CD4-positive, alpha-beta T cell treated with Interleukin-1 beta for 1 hour (primary cell): ENCODE data around the gene ZNF672.
"Not testable (repeated sequence)": the region's sequence is repeated elsewhere in the genome, so short reads cannot be mapped to it uniquely, and the experiment has no call there.

Experiments
- DNase-seq, 2 donors: peaks; one replicate each; pipeline ENCODE4 v3.0.0-alpha.2; 2020 to 2022

Gene ZNF672

DNA sequence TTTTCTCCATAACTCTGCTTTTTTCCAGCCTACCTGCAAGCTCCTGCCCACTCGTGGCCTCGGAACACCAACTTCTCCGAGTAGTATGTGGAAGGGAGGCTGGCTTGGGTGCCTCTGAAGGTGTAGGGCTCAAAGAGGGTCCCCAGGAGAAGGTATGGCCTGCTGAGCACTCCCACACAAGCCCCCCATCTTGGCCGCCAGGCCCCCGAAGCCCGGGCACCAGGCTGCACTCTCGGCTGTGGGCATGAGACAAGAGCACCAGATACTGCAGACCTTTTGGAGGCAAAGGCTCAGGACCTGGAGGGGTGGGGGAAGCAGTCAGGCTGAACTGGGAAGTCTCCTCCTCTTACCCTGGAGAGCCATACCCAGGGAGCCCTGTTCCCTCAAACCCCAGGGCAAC, 19.2 kb downstream of the ZNF672 start:
- DNase-seq = no peak

DNA sequence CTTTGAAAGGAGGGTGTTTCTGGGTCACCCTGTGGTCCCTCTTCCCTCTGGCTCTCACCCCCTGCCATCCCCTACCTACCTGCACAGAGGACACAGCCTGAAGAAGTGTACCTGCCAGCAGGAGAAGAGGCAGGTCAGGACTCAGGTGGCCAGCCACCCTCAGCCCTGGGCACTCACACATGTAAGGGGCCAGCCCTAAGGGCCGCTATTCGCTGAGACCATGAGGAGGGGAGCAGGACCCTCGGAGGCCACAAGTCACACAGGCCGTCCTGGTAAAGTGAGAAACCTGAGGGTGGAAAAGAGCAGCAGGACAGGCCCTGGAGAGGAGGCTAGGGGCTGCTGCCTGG, 19.7 kb downstream of the ZNF672 start:
- DNase-seq = no peak

DNA sequence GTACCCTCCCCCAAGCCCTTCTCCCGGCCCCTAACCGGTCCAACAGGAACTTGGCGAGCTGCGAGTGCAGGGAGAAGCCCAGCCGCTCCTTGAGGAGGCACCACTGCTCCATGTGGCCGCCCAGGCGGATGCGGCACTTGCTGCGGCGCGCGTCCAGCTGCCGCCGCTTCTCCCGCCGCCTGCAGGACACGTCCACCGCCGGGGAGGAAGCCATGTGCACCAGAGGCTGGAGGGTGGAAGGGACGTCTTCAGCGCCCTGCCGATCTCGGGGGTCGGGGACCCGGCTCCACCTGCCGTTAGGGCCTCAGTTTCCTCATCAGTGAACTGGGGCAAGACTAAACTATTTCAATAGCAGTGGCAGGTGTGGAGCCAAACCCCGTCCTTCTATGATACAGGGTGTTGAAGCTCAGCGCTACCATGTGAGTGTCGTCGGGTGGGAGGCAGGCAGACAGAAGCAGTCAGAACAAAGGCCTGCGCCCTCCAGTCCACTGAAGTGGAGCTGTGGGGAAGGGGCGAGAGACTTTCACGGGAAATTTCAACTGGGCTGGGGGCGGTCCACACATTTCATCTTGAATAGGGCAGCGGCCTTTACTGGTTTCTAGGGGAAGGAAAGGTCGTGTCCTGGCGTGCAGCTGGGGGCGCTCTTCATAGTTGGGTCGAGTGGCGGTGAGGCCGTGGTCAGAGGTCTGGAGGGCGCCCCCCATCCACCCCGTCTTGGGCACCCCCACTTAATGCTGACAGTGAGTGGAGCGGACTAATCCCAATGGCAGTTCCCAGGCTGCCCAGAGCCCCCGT, 20.3 kb downstream of the ZNF672 start:
- DNase-seq = peak; percentile 21 to 33

DNA sequence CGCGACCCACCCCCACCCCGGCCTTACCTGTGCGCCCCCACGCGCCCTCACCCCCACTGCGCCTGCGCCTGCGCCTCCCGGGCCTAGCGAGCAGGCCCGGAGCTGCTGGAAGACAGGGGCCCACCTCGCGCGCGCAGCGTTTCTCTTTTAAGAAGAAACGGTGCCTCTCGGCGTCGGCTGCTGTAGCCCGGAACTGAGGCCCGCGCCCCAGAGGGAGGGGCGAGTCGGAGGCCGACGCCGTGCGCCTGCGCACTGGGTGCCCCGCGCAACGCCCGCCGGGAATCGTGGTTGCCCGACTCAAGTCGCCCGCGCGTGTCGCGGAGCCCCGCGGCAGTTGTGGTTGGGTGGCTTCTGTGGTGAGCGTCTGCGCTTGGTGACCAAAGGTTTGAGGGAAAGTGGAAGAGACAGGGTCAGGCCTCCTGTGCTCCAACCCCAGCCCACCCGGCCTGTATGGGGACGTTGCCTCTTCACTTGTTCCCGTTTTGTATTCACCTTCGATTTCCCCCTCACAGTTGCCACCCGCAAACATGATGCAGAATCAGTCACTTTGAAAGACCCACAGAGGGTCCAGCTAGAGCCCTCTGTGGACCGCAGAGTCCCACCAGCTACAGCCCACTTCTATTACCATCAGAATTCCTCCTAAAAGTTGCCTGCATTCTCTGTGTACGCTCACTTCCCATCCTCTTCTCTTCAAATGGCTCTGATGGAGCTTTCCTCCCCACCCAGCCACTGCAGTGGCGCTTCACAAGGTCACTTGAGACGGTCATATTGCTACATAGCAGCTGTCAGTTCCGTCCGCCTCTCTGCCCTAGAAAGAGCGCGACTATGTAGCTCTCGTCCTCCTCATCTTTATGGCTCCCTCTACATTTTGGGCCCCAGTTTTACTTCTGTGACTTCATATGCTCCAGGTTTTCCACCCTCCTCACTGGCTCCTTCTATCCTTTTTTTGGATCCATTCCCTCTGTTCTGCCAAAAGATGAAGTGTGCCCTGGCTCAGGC, 21.2 kb downstream of the ZNF672 start, which contains the start of gene ZNF692:
Gene ZNF692, minus strand, starts transcription at position 195 of the 999 bp plus-strand sequence. CDS start 776 bp downstream, outside the sequence.
- peak; percentile 97 to 99 for DNase-seq

DNA sequence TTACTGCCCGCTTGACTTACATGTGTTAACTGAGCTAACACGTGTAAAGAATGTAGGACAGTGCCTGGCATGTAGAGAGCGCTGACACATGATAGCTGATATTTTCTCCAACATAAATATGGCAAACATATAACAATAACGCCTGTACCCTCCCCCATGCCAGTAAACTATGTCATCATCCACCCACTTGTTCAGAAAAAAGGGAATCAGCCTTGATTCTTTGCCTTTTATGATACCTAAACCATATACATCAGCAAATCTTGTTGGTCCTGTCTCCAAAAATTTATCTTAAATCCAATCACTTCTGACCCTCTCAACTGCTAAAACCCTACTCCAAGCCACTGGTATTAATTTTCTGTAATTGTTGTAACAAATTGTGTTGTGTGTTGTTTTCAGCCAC, 22.0 kb downstream of the ZNF672 start:
- no peak for DNase-seq

DNA sequence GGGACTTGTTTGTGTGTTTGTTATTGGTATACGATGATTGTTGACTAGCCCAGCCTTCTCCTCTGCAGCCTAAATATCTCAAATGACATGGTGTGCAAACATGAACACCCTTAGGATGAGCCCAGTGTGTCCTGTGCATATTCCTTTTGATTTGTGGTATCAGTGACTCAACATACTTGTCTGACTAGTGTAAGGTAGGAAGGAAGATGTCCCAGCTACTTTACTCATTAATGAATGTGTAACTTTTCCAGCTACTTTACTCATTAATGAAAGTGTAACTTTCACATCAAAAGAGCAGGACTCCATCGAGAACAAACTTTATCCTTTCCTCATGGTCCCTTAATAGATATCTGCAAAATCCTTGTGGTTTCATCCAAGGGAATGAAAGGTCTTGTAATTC, 23.6 kb downstream of the ZNF672 start:
- DNase-seq = no peak

DNA sequence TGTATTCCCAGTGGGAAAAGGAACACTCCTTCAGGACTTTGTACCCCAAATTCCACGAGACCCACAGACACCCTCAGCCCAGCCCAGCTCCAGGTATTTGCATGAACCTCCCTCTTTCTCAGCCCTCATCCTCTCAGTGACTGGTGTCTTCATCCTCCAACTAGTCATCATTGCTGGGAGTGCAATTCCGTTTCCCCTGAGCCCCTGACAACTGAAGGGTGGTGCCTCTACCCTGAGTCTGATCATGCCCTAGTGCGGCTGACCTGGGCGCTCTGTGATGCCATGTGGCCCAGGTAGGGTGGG, 24.6 kb downstream of the ZNF672 start:
- DNase-seq = no peak

DNA sequence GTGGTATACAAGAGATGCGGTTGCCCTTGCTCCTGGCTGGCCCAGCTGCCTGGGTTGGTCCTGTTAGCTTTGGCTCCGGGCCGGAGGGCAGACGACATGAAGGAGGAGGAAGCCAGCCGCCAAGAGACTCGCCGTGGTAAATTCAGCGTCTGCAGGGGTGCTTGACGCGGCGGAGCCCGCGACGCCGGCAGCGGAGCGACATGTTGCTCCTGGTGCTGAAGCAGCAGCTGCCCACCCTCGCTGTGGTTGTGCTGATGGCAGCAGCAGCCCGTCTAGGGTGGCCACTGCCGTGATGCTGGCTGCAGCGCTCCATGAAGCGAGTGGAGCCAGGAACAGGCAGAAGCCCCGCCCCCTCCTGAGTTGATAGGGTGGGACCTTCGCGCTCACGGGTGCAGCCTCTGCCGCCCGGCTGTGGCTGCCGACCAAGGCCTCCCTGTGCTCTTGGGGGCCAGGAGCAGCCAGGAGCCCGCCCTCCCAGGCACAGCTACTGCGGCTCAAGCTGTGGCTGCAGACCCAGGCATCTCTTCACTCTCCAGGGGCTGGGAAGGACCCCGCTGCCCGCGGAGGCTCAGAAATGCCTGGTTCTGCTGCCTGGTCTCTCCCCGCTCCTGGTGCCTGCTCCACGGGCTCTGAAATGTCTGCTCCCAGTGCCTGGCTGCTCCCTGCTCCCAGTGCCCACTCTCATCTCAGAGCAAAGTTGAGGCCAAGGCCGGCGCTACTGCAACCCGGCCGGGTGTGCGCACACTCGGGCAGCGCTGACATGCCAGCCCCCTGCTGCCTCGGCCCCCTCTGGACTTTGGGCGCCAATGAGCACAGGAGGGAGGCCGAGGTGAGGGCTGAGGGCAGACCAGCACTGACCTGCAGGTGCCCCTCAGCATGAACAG, 25.2 kb downstream of the ZNF672 start:
- DNase-seq = peak; percentile 81 to 83

DNA sequence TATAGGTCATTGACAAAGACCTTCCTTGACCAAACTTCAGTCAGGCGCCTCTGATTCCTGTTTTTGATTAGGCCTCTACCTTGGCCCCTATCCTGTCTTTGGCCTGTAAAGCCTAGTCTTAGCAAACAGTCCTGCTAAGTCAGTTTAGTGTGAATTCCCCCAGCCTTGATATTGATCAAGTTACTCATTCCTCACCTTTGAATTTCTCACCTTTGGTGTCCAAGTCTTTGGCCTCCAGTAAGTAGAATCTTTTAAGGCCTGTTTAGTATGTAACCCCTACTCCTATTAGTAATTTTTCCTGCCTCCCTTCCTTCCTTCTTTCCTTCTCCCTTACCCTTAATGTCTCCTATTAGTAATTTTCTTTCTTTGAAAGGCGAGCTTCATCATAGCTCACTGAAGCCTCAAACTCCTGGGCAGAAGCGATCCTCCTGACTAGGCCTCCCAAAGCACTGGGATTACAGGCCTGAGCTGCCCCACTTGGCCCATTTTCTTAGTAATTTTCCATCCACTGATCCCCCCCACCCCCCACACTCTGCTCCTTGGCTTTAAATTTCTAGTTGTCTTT, 33.9 kb downstream of the ZNF672 start:
- no peak for DNase-seq

DNA sequence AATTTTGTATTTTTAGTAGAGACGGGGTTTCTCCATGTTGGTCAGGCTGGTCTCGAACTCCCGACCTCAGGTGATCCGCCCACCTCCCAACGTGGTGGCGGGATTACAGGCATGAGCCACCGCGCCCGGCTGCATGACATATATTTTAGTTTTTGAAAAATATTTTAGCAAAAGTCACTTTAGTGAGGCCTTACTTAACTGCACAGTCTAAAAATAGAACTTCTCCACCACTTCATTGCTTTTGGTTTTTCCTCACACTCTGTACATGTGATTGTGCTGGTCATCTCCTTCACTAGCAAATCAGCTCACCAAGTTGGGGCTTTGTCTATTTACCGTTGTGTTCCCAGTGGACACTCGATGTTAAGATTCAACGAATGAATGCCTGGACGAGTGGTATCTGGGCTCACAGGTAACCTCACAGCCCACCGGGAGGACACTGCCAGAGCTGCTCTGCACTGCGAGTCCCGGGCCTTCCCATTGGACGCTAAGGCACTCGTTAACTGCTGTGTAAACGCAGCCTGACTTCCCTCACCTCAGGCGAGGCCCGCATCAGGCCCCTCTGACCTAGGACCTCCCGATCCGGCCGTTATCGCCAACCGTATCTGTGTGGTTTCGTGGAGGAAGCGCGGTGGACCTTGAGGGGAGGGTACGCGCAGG, 34.9 kb downstream of the ZNF672 start:
- DNase-seq = peak; percentile 41 to 45

DNA sequence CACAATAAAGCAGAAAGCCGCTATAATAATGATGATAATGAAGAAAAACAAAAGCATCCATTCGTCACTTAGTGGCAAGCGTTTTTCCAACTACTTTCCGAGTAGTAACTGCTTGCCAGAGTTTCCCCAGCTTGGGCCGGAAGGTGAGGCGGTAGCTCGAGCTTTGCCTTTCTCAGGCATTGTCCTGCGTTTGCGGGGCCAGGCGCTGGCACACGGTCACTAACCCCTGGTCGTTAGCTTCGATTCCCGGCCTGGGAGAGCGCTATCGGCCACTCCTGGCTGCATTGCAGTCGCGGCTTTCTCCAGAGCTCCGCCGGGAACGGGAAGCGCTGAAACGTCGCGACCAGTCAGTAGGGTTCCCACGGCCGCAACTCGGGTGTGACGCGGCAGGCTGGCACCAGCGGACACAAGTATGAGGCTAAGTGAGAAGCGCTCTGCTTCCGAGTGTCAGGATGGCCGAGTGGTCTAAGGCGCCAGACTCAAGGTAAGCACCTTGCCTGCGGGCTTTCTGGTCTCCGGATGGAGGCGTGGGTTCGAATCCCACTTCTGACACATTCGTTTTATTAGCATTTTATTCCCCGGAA, 35.5 kb downstream of the ZNF672 start:
- DNase-seq = peak; percentile 94

DNA sequence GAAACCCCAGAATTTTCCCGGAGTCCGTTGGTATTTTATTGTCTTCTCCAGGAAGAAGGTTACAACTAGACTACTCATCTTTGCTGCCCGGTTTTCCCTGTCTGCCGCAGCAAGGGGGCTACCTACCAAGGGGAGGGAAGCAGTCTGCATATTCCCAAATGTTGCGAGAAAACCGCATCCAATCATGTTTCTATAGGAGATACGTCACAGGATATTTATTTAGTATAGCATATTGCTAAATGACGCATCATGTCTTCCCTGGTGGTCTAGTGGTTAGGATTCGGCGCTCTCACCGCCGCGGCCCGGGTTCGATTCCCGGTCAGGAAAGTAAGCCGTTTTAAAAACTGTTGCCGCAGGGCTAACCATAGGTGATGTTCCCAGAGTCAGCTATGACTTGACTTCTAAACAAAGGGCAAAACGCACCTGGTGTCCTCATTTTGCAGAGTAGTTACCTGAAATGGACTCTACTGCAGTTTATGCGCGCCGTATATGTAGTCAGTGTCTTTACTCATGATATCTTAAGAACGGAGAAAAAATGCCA, 36.0 kb downstream of the ZNF672 start:
- DNase-seq = peak; percentile 86 to 90

DNA sequence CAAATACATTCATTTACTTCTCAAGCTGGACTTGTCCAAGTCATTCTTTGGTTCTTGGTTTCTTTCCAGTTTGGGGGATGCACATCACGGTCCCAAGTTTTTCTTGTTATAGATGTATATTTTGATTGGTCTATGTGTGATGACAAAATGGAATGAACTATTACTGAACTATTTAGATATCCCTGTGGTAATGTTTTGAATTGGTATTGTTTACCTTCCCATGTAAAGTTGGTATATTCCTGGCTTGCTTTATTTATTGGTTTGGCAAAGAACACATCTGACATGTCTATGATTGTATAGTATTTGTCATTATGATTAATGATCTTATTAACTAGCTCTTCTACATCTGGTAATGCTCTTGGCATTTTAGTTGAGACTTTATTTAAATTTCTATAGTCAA, 43.2 kb downstream of the ZNF672 start:
- no peak for DNase-seq

DNA sequence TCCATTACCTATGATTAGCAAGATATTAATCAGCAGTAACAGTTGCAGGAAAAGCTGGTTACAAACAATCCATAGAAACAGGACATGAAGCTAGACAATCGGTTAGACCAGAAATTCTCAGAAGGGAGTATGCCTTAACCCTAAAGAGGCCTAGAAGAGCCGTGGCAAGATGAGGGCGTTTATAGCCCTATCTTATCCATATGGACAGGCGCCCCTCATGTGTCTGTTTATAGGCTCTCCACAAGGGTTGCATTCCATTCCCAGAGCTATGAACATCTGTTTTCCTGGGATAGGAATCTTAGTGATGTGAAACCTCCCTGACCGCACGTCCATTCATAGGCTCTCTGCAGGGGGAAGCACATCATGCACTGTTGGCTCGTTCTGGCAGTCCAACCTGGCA, 44.4 kb downstream of the ZNF672 start:
- not testable (repeated sequence) for DNase-seq

DNA sequence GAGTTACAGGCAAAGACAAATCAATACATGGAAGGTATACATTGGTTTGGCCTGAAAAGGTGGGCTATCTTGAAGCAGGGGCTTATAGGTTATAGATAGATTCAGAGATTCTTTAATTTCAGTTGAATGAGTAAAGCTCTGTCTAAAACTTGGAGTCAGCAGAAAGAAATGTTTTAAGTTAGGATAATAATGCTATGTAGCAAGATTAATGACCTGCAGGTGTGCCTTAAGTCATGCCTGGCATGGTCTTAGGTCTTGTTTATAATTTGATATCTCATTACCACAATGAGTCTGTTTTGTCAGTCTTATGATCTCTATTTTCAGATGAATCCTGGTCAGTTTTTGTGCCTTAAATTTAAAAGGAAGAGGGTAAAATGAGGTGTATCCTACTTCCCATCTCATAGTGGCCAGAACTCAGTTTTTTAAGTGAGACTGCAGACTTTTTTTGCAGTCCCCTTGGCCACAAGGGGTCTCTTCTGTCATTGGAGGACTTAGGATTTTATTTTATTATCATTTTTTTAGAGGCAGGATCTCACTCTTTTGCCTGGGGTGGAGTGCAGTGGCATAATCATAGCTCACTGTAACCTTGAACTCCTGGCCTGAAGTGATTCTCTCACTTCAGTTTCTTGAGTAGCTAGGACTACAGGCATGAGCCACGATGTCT, 46.7 kb downstream of the ZNF672 start:
- DNase-seq = no peak

DNA sequence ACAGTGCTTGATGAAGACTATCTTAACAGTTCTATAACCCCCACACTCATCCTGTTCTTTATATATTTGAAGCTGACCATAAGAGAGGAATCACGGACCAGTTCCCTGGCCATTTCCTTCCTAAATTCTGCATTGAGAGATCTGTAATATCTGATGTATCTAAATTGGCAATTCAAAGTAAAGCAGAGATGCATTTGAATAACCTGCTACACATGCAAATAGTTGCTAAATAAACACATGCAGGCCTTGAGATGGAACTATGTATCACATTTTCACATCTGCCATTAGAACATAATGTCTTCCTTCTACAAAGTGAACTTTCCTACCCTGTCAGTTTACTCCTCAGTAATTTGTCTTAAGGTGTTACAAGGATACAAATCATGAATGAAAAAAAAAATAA, 47.6 kb downstream of the ZNF672 start:
- no peak for DNase-seq

DNA sequence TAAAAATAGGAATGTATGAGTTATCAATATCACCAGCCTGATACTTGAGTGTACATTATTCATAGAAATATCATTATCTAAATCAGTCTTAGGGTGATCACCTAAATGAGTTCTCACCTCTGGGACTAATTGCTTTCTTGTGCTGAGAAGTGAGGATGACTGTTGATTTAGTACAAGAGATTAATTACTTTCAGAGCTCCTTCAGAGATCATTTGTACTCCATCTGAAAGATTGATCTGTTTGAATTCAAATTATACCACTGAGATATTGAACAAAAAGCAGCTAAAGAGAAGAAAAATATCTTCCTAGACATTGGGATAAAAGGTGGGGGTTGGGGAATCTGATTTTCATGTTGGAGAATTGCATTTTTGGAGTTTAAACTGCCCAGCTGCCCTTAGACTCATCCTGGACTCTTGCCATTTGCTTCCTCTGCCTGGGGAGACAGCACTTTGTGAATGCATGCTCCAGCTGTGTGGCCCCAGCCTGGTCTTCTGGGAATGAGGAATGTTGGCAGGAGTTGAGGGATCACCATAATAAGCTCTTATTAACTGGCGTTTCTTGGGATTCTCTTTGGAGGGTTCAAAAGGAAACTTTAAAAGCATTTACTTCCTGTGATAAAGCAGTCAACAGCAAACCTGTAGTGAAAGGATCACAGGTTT, 48.3 kb downstream of the ZNF672 start:
- no peak for DNase-seq

DNA sequence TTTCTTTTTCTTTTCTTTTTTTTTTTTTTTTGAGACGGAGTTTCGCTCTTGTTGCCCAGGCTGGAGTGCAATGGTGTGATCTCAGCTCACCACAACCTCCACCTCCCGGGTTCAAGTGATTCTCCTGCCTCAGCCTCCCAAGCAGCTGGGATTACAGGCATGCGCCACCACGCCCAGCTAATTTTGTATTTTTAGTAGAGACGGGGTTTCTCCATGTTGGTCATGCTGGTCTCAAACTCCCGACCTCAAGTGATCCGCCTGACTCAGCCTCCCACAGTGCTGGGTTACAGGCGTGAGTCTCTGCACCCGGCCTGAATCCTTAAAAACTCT, 51.9 kb downstream of the ZNF672 start:
- not testable (repeated sequence) for DNase-seq

DNA sequence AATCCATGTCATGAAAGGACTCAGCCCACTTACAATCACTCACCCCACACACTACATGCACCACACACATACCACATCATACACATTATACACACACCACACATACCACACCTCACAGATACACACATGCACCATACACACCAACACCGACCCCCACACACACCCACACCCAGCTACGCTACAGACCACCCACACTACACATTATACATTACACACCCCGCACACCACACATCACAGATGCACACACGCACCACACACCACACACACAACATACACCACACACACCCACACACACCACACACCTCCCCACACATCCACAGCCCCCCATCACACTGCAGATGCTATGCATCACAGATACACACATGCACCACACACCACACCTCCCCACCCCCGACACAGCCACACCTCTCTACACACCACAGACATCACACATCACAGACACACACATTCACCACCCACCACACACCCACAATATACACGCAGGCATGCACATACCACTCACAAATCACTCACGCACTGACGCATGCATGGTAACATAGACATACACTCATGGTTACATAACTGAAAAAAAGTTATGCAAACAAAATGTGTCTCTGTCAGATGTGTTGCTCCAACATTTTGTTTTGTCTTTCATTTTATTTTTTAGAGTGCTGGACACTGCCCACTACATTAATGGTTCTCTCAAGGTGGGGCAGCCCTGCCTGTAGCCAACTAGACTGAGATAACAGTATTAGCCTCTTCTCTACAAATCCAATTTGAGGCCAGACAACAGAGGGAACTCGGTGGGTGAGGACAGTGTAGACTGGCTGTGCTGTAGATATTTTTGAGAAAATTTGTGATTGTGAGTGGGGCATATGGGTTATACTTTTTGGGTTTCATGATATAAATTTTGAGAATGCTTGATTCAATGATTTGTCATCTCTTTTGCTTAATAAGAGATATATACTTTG, 52.8 kb downstream of the ZNF672 start:
- no peak for DNase-seq
